ENCODE measurements around the gene PIK3R6.
"Not testable (repeated sequence)": the region's sequence is repeated elsewhere in the genome, so short reads cannot be mapped to it uniquely, and the experiment has no call there.

PIK3R6 gene

GRCh38 chr17:8872705-8873435, 5.4 kb upstream of the PIK3R6 start:
- DNase-seq = no peak

- no peak for DNase-seq
These were observed 4.7 kb upstream of the PIK3R6 start for GRCh38 chr17:8872036-8872704.

- no peak for DNase-seq
These were observed 3.7 kb upstream of the PIK3R6 start for GRCh38 chr17:8871081-8871581.

GRCh38 chr17:8870406-8871040, 3.0 kb upstream of the PIK3R6 start:
- DNase-seq = no peak

- DNase-seq = no peak
These were observed 1.8 kb upstream of the PIK3R6 start for GRCh38 chr17:8869114-8869815.

GRCh38 chr17:8868529-8868951, 1.1 kb upstream of the PIK3R6 start:
- no peak for DNase-seq

- no peak for DNase-seq
These were observed 618 bp upstream of the PIK3R6 start for GRCh38 chr17:8868092-8868491.

GRCh38 chr17:8865811-8866210, 1.7 kb downstream of the PIK3R6 start:
- DNase-seq = no peak

GRCh38 chr17:8865385-8865784, 2.1 kb downstream of the PIK3R6 start:
- DNase-seq = no peak

GRCh38 chr17:8862213-8863056, 5.0 kb downstream of the PIK3R6 start:
- no peak for DNase-seq

GRCh38 chr17:8861495-8862181, 5.8 kb downstream of the PIK3R6 start:
- no peak for DNase-seq

GRCh38 chr17:8859804-8860430, 7.6 kb downstream of the PIK3R6 start:
- no peak for DNase-seq

- DNase-seq = no peak
These were observed 8.3 kb downstream of the PIK3R6 start for GRCh38 chr17:8859027-8859803.

- DNase-seq = no peak
These were observed 9.6 kb downstream of the PIK3R6 start for GRCh38 chr17:8857919-8858318.

- no peak for DNase-seq
These were observed 10.5 kb downstream of the PIK3R6 start for GRCh38 chr17:8856869-8857575.

- DNase-seq = not testable (repeated sequence)
These were observed 11.3 kb downstream of the PIK3R6 start for GRCh38 chr17:8856205-8856603.

- DNase-seq = no peak
These were observed 11.8 kb downstream of the PIK3R6 start for GRCh38 chr17:8855477-8856204.

- no peak for DNase-seq
These were observed 15.9 kb downstream of the PIK3R6 start for GRCh38 chr17:8851600-8851999.

Data from activated CD8-positive, alpha-beta memory T cell treated with anti-CD3 and anti-CD28 coated beads, Interleukin-2, amount 50 U/mL, for 4 hours (primary cell).